K562 (cell line): ENCODE results near the gene HSDL2. TPM values are rescaled to one million over a fixed set of nuclear protein-coding genes. Genes with fewer than 3 reads are reported as not detected.

Experiments
- ATAC-seq: fragments of 200-7000 bp; cut with Tn5 transposase; 3 replicates; pipeline ENCODE4 v1.9.1; 2020; ENCODE audit warnings: moderate library complexity
- BruUV-seq: library from RNA; stranded (reverse); fragments of 400-500 nt; replicated peaks from 2 replicates; lab custom pipeline; 2021; lab: Mats Ljungman, UMichigan
- CTCF ChIA-PET: fragments of 300-600 bp; formaldehyde crosslinking; extraction: SDS; loops from one replicate; lab custom pipeline; 2021; ENCODE audit warnings: low intra/inter-chr PET ratio; lab: Yijun Ruan, JAX
- POLR2A ChIA-PET: fragments of 300-600, 350-650 bp; sonication (Branson Sonifier 250); formaldehyde crosslinking; extraction: SDS; loops from one replicate; lab custom pipeline; 2021; ENCODE audit warnings: antibody characterized with exemption, inconsistent platforms; lab: Yijun Ruan, JAX
- DNase-seq, 4 experiments: peaks; one replicate each; pipeline versions ENCODE4 v3.0.0 to v3.0.0-alpha.2; 2011 to 2018; ENCODE audit warnings: low spot score in 3 of 4, mixed read lengths in 3 of 4; ENCODE audit errors: extremely low read depth in 1 of 4
- FAIRE-seq: peaks from 2 replicates; lab custom pipeline; 2011; peaks lifted over from hg19 to GRCh38; lab: Jason Lieb, UNC
- H2AFZ ChIP-seq: 2 replicates; pipeline ENCODE4 v1.6.0; 2011; ENCODE audit warnings: low read depth, low read length, control low read depth, inconsistent platforms
- H3K27ac ChIP-seq: fragments of 200-600 bp; 3 replicates; pipeline ENCODE4 v1.8.0; 2011; ENCODE audit warnings: low read depth, mild to moderate bottlenecking, control low read depth, inconsistent platforms, low read length, moderate library complexity, mixed read lengths; ENCODE audit errors: extremely low read depth
- H3K27me3 ChIP-seq, 2 experiments: fragments of 300-600 bp in 1 of 2; 2 replicates in 1 of 2; 3 replicates in 1 of 2; pipeline versions ENCODE4 v1.6.0 to v1.8.0; 2011; ENCODE audit warnings: inconsistent platforms in 2 of 2, low read length in 2 of 2, mild to moderate bottlenecking in 1 of 2, mixed read lengths in 1 of 2, moderate library complexity in 1 of 2; ENCODE audit not compliant: control insufficient read depth in 2 of 2, insufficient read depth in 2 of 2
- H3K36me3 ChIP-seq: fragments of 300-600 bp; 3 replicates; pipeline ENCODE4 v1.8.0; 2011; ENCODE audit warnings: mild to moderate bottlenecking, low read length, inconsistent platforms; ENCODE audit not compliant: control insufficient read depth, insufficient read depth
- H3K4me1 ChIP-seq, 2 experiments: fragments of 200-600 bp in 1 of 2; replicated peaks in 1 of 2; 2 replicates in 1 of 2; 3 replicates in 1 of 2; pipeline versions ENCODE4 v1.5.1 to v1.8.0; 2011; ENCODE audit warnings: inconsistent platforms in 2 of 2, low read length in 2 of 2, mild to moderate bottlenecking in 1 of 2, mixed read lengths in 1 of 2, moderate library complexity in 1 of 2; ENCODE audit not compliant: control insufficient read depth in 2 of 2, insufficient read depth in 2 of 2
- H3K4me2 ChIP-seq: 2 replicates; pipeline ENCODE4 v1.6.1; 2011; ENCODE audit warnings: low read length, control low read depth, inconsistent platforms, mixed read lengths; ENCODE audit not compliant: insufficient read depth
- H3K4me3 ChIP-seq: fragments of 200-600 bp; sonication (generic), shearing (Covaris generic); 2 replicates; pipeline ENCODE4 v1.5.1; 2016; ENCODE audit warnings: control low read depth, inconsistent platforms
- H3K79me2 ChIP-seq: fragments of 200-600 bp; 3 replicates; pipeline ENCODE4 v1.8.0; 2011; ENCODE audit warnings: low read length, inconsistent platforms; ENCODE audit not compliant: control insufficient read depth, insufficient read depth
- H3K9ac ChIP-seq, 2 experiments: 2 replicates each; pipeline versions ENCODE4 v1.6.0 to v1.6.1; 2011; ENCODE audit warnings: low read depth in 2 of 2, low read length in 2 of 2, control low read depth in 1 of 2, inconsistent platforms in 1 of 2, mild to moderate bottlenecking in 1 of 2, mixed read lengths in 1 of 2; ENCODE audit not compliant: insufficient read depth in 1 of 2
- H3K9me1 ChIP-seq: one replicate; pipeline ENCODE4 v1.6.0; 2011; ENCODE audit warnings: inconsistent platforms, mild to moderate bottlenecking, low read length, moderate library complexity; ENCODE audit not compliant: control insufficient read depth, insufficient read depth
- H3K9me3 ChIP-seq: replicated peaks from 2 replicates; pipeline ENCODE4 v1.5.1; 2011; ENCODE audit warnings: low read depth, low read length, inconsistent platforms; ENCODE audit not compliant: control insufficient read depth, insufficient read depth
- H4K20me1 ChIP-seq: replicated peaks from 2 replicates; pipeline ENCODE4 v1.6.1; 2011; ENCODE audit warnings: low read length, inconsistent platforms, mixed read lengths; ENCODE audit not compliant: control insufficient read depth, insufficient read depth
- ARHGAP35 ChIP-seq: fragments of 450-650 bp; IDR thresholded peaks from 2 replicates; pipeline ENCODE4 v1.6.1; 2018; ENCODE audit not compliant: partially characterized antibody
- BCL6 ChIP-seq: fragments of 250-450 bp; sonication (Bioruptor Pico); IDR thresholded peaks from 2 replicates; pipeline ENCODE4 v1.4.0; 2020
- CREM ChIP-seq: IDR thresholded peaks from 2 replicates; pipeline ENCODE4 v1.6.1; 2014; ENCODE audit warnings: antibody characterized with exemption, low read depth
- GATAD2B ChIP-seq: fragments of 450-650 bp; IDR thresholded peaks from 2 replicates; pipeline ENCODE4 v1.6.1; 2017; ENCODE audit warnings: mild to moderate bottlenecking, borderline replicate concordance
- TRIM28 ChIP-seq: fragments of 450-650 bp; IDR thresholded peaks from 2 replicates; pipeline ENCODE4 v1.6.1; 2017
- XRCC4 ChIP-seq: IDR thresholded peaks from one replicate; pipeline ENCODE4 v1.6.1; 2011; ENCODE audit not compliant: insufficient read depth, insufficient read length; ENCODE audit errors: extremely low read depth
- ZNF766 ChIP-seq: fragments of 200-800 bp; sonication (Bioruptor generic); conservative IDR thresholded peaks from 2 replicates; pipeline ENCODE4 v1.6.1; 2016; ENCODE audit warnings: missing genetic modification characterization, missing compliant biosample characterization
- in situ Hi-C: fragments of 300-500 bp; cut with MboI; formaldehyde crosslinking; loops from 4 replicates; pipeline ENCODE4 v1.15.0; 2018; ENCODE audit warnings: inconsistent platforms, mixed read lengths
- intact Hi-C: fragments of 100-400 bp; cut with micrococcal nuclease; formaldehyde crosslinking; loops from 2 replicates; pipeline ENCODE4 v1.14.2; 2022
- polyA plus RNA-seq, 8 experiments: library from polyadenylated mRNA; depleted of rRNA in 4 of 8; stranded (reverse) in 5 of 8; unstranded in 3 of 8; fragments of >200 nt; fragmentation: Nextera tagmentation in 2 of 8; fragmentation: Illumina TruSeq in 1 of 8; extraction: Ambion mirVana in 2 of 8; extraction: Trizol in 1 of 8; gene quantifications; 2 replicates each; pipeline versions ENCODE4 v1.2.1 to v1.2.3, GENCODE V29; 2011 to 2014; ENCODE audit warnings: inconsistent platforms in 1 of 8, missing spikeins in 1 of 8
- total RNA-seq, 7 experiments: library from RNA; depleted of rRNA in 6 of 7; stranded (reverse); fragments of >200 nt in 6 of 7; fragmentation: Illumina TruSeq in 2 of 7; extraction: Trizol in 2 of 7; gene quantifications; 2 replicates each; pipeline versions ENCODE4 v1.2.1 to v1.2.3, GENCODE V29; 2011 to 2021; ENCODE audit warnings: low replicate concordance in 1 of 7
- TF ChIP-seq, protein P1 (sequence below): fragments of 250-450 bp; sonication (Bioruptor Pico); IDR thresholded peaks from 2 replicates; pipeline ENCODE4 v1.4.0; 2020
- TF ChIP-seq, protein P2 (sequence below): IDR thresholded peaks from 2 replicates; pipeline ENCODE4 v1.6.1; 2016; ENCODE audit warnings: missing genetic modification characterization, missing compliant biosample characterization

HSDL2 gene
- total and polyA plus RNA-seq, 9 of the 15 experiments (the other 6 are each of a cell fraction or from before 2014, with no cell fraction given) = 22.8 to 74.1 (median 35.6) TPM

DNA sequence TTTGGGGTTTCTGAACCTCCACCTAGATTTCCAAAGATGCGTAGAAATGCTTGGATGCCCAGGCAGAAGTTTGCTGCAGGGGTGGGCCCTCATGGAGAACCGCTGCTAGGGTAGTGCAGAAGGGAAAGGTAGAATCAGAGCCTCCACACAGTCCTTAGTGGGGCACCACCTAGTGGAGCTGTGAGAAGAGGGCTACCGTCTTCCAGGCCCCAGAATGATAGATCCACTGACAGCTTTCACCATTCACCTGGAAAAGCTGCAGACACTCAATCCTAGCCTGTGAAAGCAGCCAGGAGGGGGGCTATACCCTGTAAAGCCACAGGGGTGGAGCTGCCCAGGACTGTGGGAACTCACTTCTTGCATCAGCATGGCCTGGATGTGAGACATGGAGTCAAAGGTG lies 13.3 kb upstream of the HSDL2 start (continued):
- TF ChIP-seq CREM = no peak

DNA sequence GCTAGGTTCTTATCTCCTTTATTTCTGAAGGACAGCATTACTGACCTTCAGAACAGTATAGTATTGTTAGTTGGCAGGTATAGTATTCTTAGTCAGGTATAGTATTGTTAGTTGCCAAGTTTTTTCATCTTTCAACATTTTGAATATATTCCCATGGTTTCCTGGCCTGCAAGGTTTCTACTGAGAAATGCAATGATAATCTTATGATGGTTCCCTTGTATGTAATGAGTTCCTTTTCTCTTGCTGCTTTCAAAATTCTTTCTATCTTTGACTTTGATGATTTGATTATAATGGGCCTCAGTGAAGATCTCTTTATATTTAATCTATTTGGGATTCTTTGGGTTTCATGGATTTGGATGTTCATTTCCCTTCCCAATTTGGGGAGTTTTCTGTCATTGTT lies 12.4 kb upstream of the HSDL2 start:
- Histone ChIP-seq H3K9me1 (no peaks in the 10 kb centered on the region), H4K20me1 (no peaks in the 10 kb centered on the region), H3K9me3 (peaks cover 4% of the 10 kb centered on the region; the same call in 1 of the 2 replicates), H2AFZ (no peak overlapping the region), H3K9ac (no peak overlapping the region), H3K79me2 (no peaks in the 10 kb centered on the region), H3K4me3 (no peak overlapping the region), H3K36me3 (no peaks in the 10 kb centered on the region), H3K4me1 (no peaks in the 10 kb centered on the region), H3K27me3 (no peaks in the 10 kb centered on the region), H3K4me2 (no peak overlapping the region), H3K27ac (no peak overlapping the region)
- in situ Hi-C loops = no loop called here
- DNase-seq = no peak
- no peak for FAIRE-seq
- CTCF ChIA-PET = no interaction called here
- no TSS peak for BruUV-seq
- TF ChIP-seq, protein P1, sequence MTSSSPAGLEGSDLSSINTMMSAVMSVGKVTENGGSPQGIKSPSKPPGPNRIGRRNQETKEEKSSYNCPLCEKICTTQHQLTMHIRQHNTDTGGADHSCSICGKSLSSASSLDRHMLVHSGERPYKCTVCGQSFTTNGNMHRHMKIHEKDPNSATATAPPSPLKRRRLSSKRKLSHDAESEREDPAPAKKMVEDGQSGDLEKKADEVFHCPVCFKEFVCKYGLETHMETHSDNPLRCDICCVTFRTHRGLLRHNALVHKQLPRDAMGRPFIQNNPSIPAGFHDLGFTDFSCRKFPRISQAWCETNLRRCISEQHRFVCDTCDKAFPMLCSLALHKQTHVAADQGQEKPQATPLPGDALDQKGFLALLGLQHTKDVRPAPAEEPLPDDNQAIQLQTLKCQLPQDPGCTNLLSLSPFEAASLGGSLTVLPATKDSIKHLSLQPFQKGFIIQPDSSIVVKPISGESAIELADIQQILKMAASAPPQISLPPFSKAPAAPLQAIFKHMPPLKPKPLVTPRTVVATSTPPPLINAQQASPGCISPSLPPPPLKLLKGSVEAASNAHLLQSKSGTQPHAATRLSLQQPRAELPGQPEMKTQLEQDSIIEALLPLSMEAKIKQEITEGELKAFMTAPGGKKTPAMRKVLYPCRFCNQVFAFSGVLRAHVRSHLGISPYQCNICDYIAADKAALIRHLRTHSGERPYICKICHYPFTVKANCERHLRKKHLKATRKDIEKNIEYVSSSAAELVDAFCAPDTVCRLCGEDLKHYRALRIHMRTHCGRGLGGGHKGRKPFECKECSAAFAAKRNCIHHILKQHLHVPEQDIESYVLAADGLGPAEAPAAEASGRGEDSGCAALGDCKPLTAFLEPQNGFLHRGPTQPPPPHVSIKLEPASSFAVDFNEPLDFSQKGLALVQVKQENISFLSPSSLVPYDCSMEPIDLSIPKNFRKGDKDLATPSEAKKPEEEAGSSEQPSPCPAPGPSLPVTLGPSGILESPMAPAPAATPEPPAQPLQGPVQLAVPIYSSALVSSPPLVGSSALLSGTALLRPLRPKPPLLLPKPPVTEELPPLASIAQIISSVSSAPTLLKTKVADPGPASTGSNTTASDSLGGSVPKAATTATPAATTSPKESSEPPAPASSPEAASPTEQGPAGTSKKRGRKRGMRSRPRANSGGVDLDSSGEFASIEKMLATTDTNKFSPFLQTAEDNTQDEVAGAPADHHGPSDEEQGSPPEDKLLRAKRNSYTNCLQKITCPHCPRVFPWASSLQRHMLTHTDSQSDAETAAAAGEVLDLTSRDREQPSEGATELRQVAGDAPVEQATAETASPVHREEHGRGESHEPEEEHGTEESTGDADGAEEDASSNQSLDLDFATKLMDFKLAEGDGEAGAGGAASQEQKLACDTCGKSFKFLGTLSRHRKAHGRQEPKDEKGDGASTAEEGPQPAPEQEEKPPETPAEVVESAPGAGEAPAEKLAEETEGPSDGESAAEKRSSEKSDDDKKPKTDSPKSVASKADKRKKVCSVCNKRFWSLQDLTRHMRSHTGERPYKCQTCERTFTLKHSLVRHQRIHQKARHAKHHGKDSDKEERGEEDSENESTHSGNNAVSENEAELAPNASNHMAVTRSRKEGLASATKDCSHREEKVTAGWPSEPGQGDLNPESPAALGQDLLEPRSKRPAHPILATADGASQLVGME (CRISPR knock-in tag) = no peak
- TF ChIP-seq XRCC4 (no peak), GATAD2B (no peak), BCL6 (no peak), TRIM28 (0 out of 2 replicates have a peak, but pooled peaks have one; percentile 42), ZNF766 (peak; percentile 60; the same call in 1 of the 2 replicates), ARHGAP35 (no peak)
- TF ChIP-seq, protein P2, sequence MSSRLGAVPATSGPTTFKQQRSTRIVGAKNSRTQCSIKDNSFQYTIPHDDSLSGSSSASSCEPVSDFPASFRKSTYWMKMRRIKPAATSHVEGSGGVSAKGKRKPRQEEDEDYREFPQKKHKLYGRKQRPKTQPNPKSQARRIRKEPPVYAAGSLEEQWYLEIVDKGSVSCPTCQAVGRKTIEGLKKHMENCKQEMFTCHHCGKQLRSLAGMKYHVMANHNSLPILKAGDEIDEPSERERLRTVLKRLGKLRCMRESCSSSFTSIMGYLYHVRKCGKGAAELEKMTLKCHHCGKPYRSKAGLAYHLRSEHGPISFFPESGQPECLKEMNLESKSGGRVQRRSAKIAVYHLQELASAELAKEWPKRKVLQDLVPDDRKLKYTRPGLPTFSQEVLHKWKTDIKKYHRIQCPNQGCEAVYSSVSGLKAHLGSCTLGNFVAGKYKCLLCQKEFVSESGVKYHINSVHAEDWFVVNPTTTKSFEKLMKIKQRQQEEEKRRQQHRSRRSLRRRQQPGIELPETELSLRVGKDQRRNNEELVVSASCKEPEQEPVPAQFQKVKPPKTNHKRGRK (tag) = no peak
- POLR2A ChIA-PET = interaction anchor here (0.5 to 2.0 kb wide), 3 partner anchors 12 to 754 kb away, joined by 3 to 10 read pairs (median 5); partner anchors contain the start of gene HSDL2
- intact Hi-C loops = loop anchor here (10.0 kb wide), 1 partner anchor 403 kb away; no protein-coding TSS in a partner anchor
- no peak for ATAC-seq
